Measurements from ENCODE around the gene PRDM13.
"Not testable (repeated sequence)": the region's sequence is repeated elsewhere in the genome, so short reads cannot be mapped to it uniquely, and the experiment has no call there.

PRDM13 gene

GRCh38 chr6:99629293-99629692, 22.7 kb downstream of the PRDM13 start:
- no peak for DNase-seq (ENCODE audit: low spot score)

- DNase-seq (ENCODE audit: low spot score) = no peak
Observed at GRCh38 chr6:99637629-99638028, 31.0 kb downstream of the PRDM13 start.

- not testable (repeated sequence) for DNase-seq (ENCODE audit: low spot score)
Observed at GRCh38 chr6:99638358-99638757, 31.7 kb downstream of the PRDM13 start.

- no peak for DNase-seq (ENCODE audit: low spot score)
Observed at GRCh38 chr6:99641270-99641669, 34.6 kb downstream of the PRDM13 start.

GRCh38 chr6:99645986-99646385, 39.4 kb downstream of the PRDM13 start:
- DNase-seq (ENCODE audit: low spot score) = no peak

GRCh38 chr6:99650091-99650571, 43.5 kb downstream of the PRDM13 start:
- DNase-seq (ENCODE audit: low spot score) = not testable (repeated sequence)

- DNase-seq (ENCODE audit: low spot score) = no peak
Observed at GRCh38 chr6:99660206-99660605, 53.6 kb downstream of the PRDM13 start.

GRCh38 chr6:99661870-99662269, 55.2 kb downstream of the PRDM13 start:
- no peak for DNase-seq (ENCODE audit: low spot score)

GRCh38 chr6:99662616-99663015, 56.0 kb downstream of the PRDM13 start:
- DNase-seq (ENCODE audit: low spot score) = no peak

Measured in D341Med (cell line).